Lower leg skin (tissue), 3 donors: Measurements from ENCODE around the gene SMARCC2.
A peak's percentile ranks its signal among the peaks of the same experiment; 100 is the strongest.

Experiments used
- POLR2A ChIP-seq, 2 donors: fragments of 450-650 bp; IDR thresholded peaks; one replicate each; pipeline ENCODE4 v1.6.1; 2016 to 2017; ENCODE audit warnings: antibody characterized with exemption in 2 of 2, mild to moderate bottlenecking in 1 of 2, moderate library complexity in 1 of 2
- TF ChIP-seq, protein P1 (sequence below), 3 donors: fragments of 450-650 bp; IDR thresholded peaks; one replicate each; pipeline ENCODE4 v1.5.1; 2016; ENCODE audit warnings: antibody characterized with exemption in 3 of 3, mild to moderate bottlenecking in 3 of 3, moderate library complexity in 2 of 3

- TF ChIP-seq, protein P1, sequence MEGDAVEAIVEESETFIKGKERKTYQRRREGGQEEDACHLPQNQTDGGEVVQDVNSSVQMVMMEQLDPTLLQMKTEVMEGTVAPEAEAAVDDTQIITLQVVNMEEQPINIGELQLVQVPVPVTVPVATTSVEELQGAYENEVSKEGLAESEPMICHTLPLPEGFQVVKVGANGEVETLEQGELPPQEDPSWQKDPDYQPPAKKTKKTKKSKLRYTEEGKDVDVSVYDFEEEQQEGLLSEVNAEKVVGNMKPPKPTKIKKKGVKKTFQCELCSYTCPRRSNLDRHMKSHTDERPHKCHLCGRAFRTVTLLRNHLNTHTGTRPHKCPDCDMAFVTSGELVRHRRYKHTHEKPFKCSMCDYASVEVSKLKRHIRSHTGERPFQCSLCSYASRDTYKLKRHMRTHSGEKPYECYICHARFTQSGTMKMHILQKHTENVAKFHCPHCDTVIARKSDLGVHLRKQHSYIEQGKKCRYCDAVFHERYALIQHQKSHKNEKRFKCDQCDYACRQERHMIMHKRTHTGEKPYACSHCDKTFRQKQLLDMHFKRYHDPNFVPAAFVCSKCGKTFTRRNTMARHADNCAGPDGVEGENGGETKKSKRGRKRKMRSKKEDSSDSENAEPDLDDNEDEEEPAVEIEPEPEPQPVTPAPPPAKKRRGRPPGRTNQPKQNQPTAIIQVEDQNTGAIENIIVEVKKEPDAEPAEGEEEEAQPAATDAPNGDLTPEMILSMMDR (IDR thresholded peaks at IDR 0.05) = peak in 1 of 3 donors; percentile 12
- TF ChIP-seq POLR2A (IDR thresholded peaks at IDR 0.05) = no peak
Measured at GRCh38 chr12:56193025-56193578, 3.8 kb upstream of the SMARCC2 start.
